ENCODE measurements around the gene SYDE2. TPM values are rescaled to one million over a fixed set of nuclear protein-coding genes. Genes with fewer than 3 reads are reported as not detected.

SYDE2 gene
- total RNA-seq, 4 donors from 2014 or later: 30.4 to 115 (median 85.2) TPM

DNA sequence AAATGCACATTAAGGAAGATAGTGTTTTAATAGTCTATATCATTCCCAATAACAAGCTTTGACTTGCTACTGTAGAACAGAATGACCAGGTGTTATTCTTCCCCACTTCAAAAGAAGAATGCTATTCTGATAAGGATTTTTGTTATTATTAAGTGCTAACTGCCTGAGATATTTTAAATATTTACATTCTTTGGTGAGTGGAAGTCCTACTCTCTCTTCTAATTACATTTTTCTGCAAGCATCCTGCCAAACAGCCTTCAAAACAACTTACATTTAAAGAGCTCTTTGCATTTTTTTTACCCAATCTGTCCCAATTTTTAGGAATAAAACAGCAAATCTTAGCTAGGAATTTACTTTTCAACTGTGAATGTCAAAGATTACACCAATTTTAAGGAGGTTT lies 23.5 kb upstream of the SYDE2 start:
- Histone ChIP-seq H3K4me1 (peaks cover 2 to 66% (median 5%) of the 10 kb centered on the region in 3 donors), H3K27me3 (no peaks in the 10 kb centered on the region), H3K9me3 (no peaks in the 10 kb centered on the region), H3K27ac (peak overlapping the region; percentile 32 to 82 (median 78)), H3K4me3 (no peak overlapping the region), H3K36me3 (no peaks in the 10 kb centered on the region)
- no peak for ATAC-seq
- TF ChIP-seq POLR2AphosphoS5 (IDR thresholded peaks at IDR 0.05) (no peak), EP300 (IDR thresholded peaks at IDR 0.05) (no peak), POLR2A (IDR thresholded peaks at IDR 0.05) (no peak)
- TF ChIP-seq, protein P1, sequence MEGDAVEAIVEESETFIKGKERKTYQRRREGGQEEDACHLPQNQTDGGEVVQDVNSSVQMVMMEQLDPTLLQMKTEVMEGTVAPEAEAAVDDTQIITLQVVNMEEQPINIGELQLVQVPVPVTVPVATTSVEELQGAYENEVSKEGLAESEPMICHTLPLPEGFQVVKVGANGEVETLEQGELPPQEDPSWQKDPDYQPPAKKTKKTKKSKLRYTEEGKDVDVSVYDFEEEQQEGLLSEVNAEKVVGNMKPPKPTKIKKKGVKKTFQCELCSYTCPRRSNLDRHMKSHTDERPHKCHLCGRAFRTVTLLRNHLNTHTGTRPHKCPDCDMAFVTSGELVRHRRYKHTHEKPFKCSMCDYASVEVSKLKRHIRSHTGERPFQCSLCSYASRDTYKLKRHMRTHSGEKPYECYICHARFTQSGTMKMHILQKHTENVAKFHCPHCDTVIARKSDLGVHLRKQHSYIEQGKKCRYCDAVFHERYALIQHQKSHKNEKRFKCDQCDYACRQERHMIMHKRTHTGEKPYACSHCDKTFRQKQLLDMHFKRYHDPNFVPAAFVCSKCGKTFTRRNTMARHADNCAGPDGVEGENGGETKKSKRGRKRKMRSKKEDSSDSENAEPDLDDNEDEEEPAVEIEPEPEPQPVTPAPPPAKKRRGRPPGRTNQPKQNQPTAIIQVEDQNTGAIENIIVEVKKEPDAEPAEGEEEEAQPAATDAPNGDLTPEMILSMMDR (IDR thresholded peaks at IDR 0.05): no peak

GRCh38 chr1:85223334-85223733 lies 22.5 kb upstream of the SYDE2 start:
- Histone ChIP-seq H3K4me3 (no peak overlapping the region), H3K9me3 (no peaks in the 10 kb centered on the region), H3K4me1 (peaks cover 2 to 66% (median 5%) of the 10 kb centered on the region in 3 donors), H3K27me3 (no peaks in the 10 kb centered on the region), H3K36me3 (no peaks in the 10 kb centered on the region), H3K27ac (peak overlapping the region in 3 of 4 donors; percentile 18 to 82 (median 77))
- TF ChIP-seq POLR2A (IDR thresholded peaks at IDR 0.05) (no peak), POLR2AphosphoS5 (IDR thresholded peaks at IDR 0.05) (no peak), EP300 (IDR thresholded peaks at IDR 0.05) (no peak)
- TF ChIP-seq, protein P1 (IDR thresholded peaks at IDR 0.05): no peak
- whole genome bisulfite sequencing, 2 donors (ENCODE audit: low coverage in 1 of 2): 77 to 83% methylated on average over 5 of the region's 5 CpGs
- ATAC-seq: no peak

DNA sequence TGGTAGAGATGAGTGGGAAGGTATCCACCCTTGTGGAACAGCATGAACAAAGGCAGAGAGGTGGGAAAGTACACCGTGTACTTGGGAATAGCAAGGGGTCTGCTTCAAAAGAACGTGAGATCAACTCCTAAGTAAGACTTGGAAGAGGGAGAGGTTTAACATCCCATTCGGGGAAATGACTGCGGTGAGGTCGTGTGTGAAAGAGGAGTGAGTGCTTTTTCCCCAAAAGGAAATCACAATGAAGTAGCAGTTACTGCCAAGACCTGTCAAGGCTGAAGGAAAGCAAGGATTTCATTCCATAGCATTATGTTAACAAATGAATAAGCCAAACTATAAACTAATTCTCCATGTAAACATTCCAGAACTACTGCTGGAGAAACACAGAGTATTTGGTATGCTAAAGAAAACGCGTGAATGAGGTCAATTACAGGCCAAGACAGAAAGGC lies 20.0 kb upstream of the SYDE2 start:
- peaks cover 2 to 60% (median 5%) of the 10 kb centered on the region in 3 donors for H3K4me1 ChIP-seq
- 3 to 5% methylated on average over 7 of the region's 7 CpGs for WGBS, 2 donors (ENCODE audit: low coverage in 1 of 2)
- peak; percentile 66 for ATAC-seq

DNA sequence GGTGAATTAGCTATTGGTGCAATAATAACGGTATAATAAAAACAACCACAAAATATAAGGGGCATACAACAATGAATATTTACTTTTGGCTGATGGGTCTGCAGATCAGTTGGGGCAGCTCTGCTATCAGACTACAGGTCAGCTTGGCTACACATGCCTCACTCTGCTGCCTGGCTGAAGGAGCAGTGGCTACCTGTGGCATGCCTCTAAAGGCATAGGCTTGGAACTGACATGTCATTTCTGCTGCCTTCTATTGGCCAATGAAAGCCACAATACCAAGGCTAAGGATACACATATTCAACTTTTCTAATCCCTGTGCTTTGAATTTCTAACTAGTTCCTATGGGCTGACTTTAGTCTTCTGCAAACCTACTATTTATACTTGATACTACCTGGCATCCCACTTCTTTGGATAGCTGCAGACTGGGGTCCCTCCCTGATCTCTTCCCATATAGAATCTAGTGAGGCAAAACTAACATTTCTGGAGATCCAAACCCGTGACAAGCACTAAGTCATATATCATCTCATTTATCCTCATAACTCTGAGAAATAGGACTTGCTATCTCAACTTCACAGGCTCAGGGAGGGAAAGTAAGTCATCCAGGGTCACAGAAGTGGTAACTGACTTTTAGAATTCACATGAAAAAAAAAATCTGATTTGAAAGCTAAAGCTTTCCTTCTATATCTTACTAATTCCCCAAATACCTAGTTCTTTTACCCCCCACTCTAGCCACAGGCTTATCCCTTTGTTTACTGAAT lies 19.2 kb upstream of the SYDE2 start:
- peak overlapping the region; percentile 6 to 82 (median 76) for H3K27ac ChIP-seq
- ATAC-seq: no peak
- peaks cover 0 to 53% (median 2%) of the 10 kb centered on the region in 3 donors for H3K4me1 ChIP-seq
- H3K9me3 ChIP-seq: no peaks in the 10 kb centered on the region
- TF ChIP-seq POLR2AphosphoS5 (IDR thresholded peaks at IDR 0.05) (no peak), POLR2A (IDR thresholded peaks at IDR 0.05) (no peak), EP300 (IDR thresholded peaks at IDR 0.05) (no peak)
- TF ChIP-seq, protein P1 (IDR thresholded peaks at IDR 0.05): no peak
- H3K27me3 ChIP-seq: no peaks in the 10 kb centered on the region
- no peak overlapping the region for H3K4me3 ChIP-seq
- H3K36me3 ChIP-seq: no peaks in the 10 kb centered on the region
- 75 to 82% methylated on average over 2 of the region's 2 CpGs for WGBS, 2 donors (ENCODE audit: low coverage in 1 of 2)

More for the DNA sequence above, 20.0 kb upstream of the SYDE2 start:
- Histone ChIP-seq H3K36me3 (no peaks in the 10 kb centered on the region), H3K9me3 (no peaks in the 10 kb centered on the region), H3K27ac (peak overlapping the region; percentile 6 to 82 (median 76)), H3K4me3 (no peak overlapping the region), H3K27me3 (no peaks in the 10 kb centered on the region)
- TF ChIP-seq POLR2A (IDR thresholded peaks at IDR 0.05) (no peak), POLR2AphosphoS5 (IDR thresholded peaks at IDR 0.05) (peak; percentile 65)

GRCh38 chr1:85216697-85217096 lies 15.9 kb upstream of the SYDE2 start:
- H3K9me3 ChIP-seq: no peaks in the 10 kb centered on the region
- no peak for ATAC-seq

More at GRCh38 chr1:85216697-85217096, 15.9 kb upstream of the SYDE2 start:
- Histone ChIP-seq H3K36me3 (no peaks in the 10 kb centered on the region), H3K4me1 (peaks cover 0 to 32% (median 2%) of the 10 kb centered on the region in 3 donors), H3K27me3 (no peaks in the 10 kb centered on the region), H3K27ac (no peak overlapping the region), H3K4me3 (no peak overlapping the region)
- TF ChIP-seq POLR2AphosphoS5 (IDR thresholded peaks at IDR 0.05): no peak
- TF ChIP-seq POLR2A (IDR thresholded peaks at IDR 0.05): no peak
- no peak for TF ChIP-seq EP300 (IDR thresholded peaks at IDR 0.05)
- TF ChIP-seq, protein P1 (IDR thresholded peaks at IDR 0.05): no peak
